ENCODE measurements around the gene TLK2.
"Not testable (repeated sequence)": the region's sequence is repeated elsewhere in the genome, so short reads cannot be mapped to it uniquely, and the experiment has no call there.

DNA sequence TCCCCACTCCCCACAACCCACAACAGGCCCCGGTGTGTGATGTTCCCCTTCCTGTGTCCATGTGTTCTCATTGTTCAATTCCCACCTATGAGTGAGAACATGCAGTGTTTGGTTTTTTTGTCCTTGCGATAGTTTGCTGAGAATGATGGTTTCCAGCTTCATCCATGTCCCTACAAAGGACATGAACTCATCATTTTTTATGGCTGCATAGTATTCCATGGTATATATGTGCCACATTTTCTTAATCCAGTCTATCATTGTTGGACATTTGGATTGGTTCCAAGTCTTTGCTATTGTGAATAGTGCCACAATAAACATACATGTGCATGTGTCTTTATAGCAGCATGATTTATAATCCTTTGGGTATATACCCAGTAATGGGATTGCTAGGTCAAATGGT lies 82.3 kb downstream of the TLK2 start:
- not testable (repeated sequence) for TF ChIP-seq POLR2A, CTCF (IDR thresholded peaks at IDR 0.05)
